Right atrium auricular region (tissue), 2 donors: Measurements from ENCODE around the gene CEP85. TPM values are rescaled to one million over a fixed set of nuclear protein-coding genes. Genes with fewer than 3 reads are reported as not detected.

ENCODE experiments used
- DNase-seq: peaks from one replicate; pipeline ENCODE4 v3.0.0-alpha.2; 2019; ENCODE audit warnings: low spot score
- H3K27ac ChIP-seq, 2 donors: fragments of 200-600 bp; sonication (generic); 1 replicate in 1 of 2; 2 replicates in 1 of 2; pipeline ENCODE4 v1.5.1; 2016 to 2019
- H3K27me3 ChIP-seq, 2 donors: fragments of 200-600 bp; sonication (generic); one replicate each; pipeline versions ENCODE4 v1.5.1 to v1.6.0; 2017 to 2019
- H3K36me3 ChIP-seq: fragments of 200-600 bp; sonication (generic); one replicate; pipeline ENCODE4 v1.5.1; 2016
- H3K4me1 ChIP-seq, 2 donors: fragments of 200-600 bp; sonication (generic); one replicate each; pipeline versions ENCODE4 v1.5.1 to v1.6.0; 2017 to 2019
- H3K4me3 ChIP-seq, 2 donors: fragments of 200-600 bp; sonication (generic); 1 replicate in 1 of 2; 2 replicates in 1 of 2; pipeline ENCODE4 v1.5.1; 2017 to 2019; ENCODE audit warnings: mild to moderate bottlenecking in 1 of 2, moderate library complexity in 1 of 2
- H3K9me3 ChIP-seq, 2 donors: fragments of 200-600 bp; sonication (generic); one replicate each; pipeline ENCODE4 v1.5.1; 2019
- CTCF ChIP-seq, 2 donors: fragments of 200-600 bp; sonication (generic); IDR thresholded peaks; one replicate each; pipeline ENCODE4 v1.5.1; 2019; ENCODE audit warnings: antibody characterized with exemption in 2 of 2
- total RNA-seq, 2 donors: library from RNA; depleted of rRNA; stranded (reverse); fragments of >200 nt; gene quantifications; one replicate each; pipeline ENCODE4 v1.1.0, GENCODE V29; 2016

CEP85 gene
- total RNA-seq, 2 donors from 2014 or later: 31.2 to 104 TPM

DNA sequence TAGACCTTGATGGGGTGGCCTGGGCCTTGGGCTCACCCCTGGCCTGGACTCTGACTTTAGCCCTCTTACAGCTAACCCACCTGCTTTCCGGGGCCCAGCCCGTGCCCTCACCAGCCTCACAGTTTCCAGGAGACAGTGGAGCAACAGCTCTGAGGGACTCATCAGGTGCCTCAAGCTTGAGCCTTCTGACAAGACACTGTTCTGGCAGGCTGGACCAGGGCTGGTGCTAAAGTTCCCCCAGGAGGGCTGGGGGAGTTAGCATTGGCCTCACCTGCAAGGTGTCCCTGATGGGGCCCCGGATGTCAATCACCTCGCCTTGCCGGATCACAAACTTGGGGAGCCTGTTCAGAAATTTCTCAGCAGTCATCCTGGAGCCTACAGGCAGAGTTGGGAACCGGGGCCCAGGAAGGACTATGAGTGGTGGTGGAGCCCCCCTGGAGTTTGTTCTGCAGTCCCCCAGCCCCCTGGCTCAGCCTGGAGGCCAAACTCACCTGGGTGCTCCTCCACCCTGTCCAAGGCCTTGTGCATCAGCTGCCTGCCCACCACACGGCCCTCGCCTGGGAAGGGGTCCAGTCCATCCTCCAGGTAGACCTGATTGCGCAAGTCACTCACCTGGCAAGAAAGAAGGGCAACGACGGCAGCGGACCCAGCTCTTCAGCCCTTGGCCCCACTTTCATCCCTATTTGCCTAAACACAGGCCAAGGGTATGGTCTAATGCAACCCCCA lies 50.0 kb downstream of the CEP85 start:
- no peaks in the 10 kb centered on the region for H3K36me3 ChIP-seq
- H3K4me3 ChIP-seq: no peak overlapping the region
- no peaks in the 10 kb centered on the region for H3K27me3 ChIP-seq
- no peaks in the 10 kb centered on the region for H3K9me3 ChIP-seq
- DNase-seq: no peak
- peak overlapping the region; percentile 68 to 80 for H3K27ac ChIP-seq
- peaks cover 0 to 79% of the 10 kb centered on the region in 2 donors for H3K4me1 ChIP-seq
- TF ChIP-seq CTCF (IDR thresholded peaks at IDR 0.05): no peak

DNA sequence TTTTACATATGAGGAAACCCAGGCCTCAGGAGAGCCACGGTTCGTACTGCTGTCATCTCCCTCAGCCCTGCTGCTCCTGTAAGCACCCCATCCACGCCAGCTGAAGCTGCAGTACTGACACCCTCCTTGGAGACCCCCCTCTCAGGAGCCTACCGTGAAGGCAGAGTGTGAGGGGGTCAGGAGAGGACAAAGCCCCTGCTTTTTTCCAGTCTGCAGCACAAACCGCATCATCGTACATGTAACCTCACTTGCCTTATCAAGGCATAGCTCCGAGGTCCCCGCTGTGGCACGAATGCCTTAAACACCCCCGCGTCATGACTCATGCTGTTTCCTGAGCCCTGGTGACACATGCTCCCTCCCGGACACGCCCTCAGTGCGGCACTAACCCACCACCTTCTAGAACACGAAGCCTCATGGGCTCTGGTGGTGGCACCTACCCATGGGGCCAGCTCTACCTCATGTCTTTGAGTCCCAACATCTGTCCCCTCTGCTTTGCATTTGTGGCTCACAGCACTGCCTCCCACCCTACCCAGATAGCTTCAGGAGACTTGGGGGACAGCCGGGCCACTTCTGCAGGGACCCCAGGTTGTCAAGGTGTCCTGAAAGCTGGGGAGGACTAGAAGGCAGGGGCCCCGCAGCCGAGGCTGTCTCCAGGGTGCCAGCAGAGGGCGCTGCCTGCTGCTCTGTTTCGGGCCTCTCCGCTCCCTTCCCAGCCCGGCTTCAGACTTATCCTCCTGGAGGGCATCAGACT lies 50.8 kb downstream of the CEP85 start:
- peak overlapping the region; percentile 68 to 80 for H3K27ac ChIP-seq
- DNase-seq: peak; percentile 95
- H3K27me3 ChIP-seq: no peaks in the 10 kb centered on the region
- H3K9me3 ChIP-seq: no peaks in the 10 kb centered on the region
- H3K4me1 ChIP-seq: peaks cover 0 to 80% of the 10 kb centered on the region in 2 donors
- peak; percentile 34 to 74 for TF ChIP-seq CTCF (IDR thresholded peaks at IDR 0.05)
- H3K4me3 ChIP-seq: no peak overlapping the region
- no peaks in the 10 kb centered on the region for H3K36me3 ChIP-seq

GRCh38 chr1:26285366-26286063 lies 51.5 kb downstream of the CEP85 start:
- Histone ChIP-seq H3K27ac (peak overlapping the region; percentile 68 to 80), H3K36me3 (no peaks in the 10 kb centered on the region), H3K4me3 (no peak overlapping the region), H3K9me3 (no peaks in the 10 kb centered on the region), H3K27me3 (no peaks in the 10 kb centered on the region), H3K4me1 (peaks cover 0 to 76% of the 10 kb centered on the region in 2 donors)
- no peak for DNase-seq
- peak in 1 of 2 donors; percentile 34 for TF ChIP-seq CTCF (IDR thresholded peaks at IDR 0.05)

GRCh38 chr1:26286064-26286416 lies 52.0 kb downstream of the CEP85 start:
- Histone ChIP-seq H3K27ac (peak overlapping the region; percentile 39 to 53), H3K4me1 (peaks cover 0 to 75% of the 10 kb centered on the region in 2 donors), H3K27me3 (no peaks in the 10 kb centered on the region)

More at GRCh38 chr1:26286064-26286416, 52.0 kb downstream of the CEP85 start:
- no peaks in the 10 kb centered on the region for H3K9me3 ChIP-seq
- no peak overlapping the region for H3K4me3 ChIP-seq
- TF ChIP-seq CTCF (IDR thresholded peaks at IDR 0.05): no peak
- DNase-seq: no peak
- H3K36me3 ChIP-seq: no peaks in the 10 kb centered on the region
